ENCODE measurements around the gene PSME3IP1.

The PSME3IP1 gene

GRCh38 chr16:57209780-57210179 lies 23.9 kb upstream of the PSME3IP1 start:
- H3K27me3 ChIP-seq (ENCODE audit: insufficient read depth, poor library complexity, severe bottlenecking) = no peaks in the 10 kb centered on the region
- H3K27ac ChIP-seq (replicated peaks) = no peak overlapping the region
- H3K4me3 ChIP-seq (replicated peaks; ENCODE audit: insufficient read depth, low read length) = no peak overlapping the region
- DNase-seq (ENCODE audit: low read depth in 1 of 2, low spot score in 1 of 2) = no peak
- no peak for TF ChIP-seq GABPA (IDR thresholded peaks at IDR 0.05; ENCODE audit: low read depth)
- no peak for TF ChIP-seq POLR2AphosphoS5 (IDR thresholded peaks at IDR 0.05; ENCODE audit: low read depth)
- no peak for TF ChIP-seq REST (IDR thresholded peaks at IDR 0.05; ENCODE audit: insufficient replicate concordance, low read depth)
- no peak for TF ChIP-seq CTCF (IDR thresholded peaks at IDR 0.05; ENCODE audit: insufficient read depth, low read length)
- TF ChIP-seq SPI1 (IDR thresholded peaks at IDR 0.05; ENCODE audit: borderline replicate concordance, low read depth) = no peak

GRCh38 chr16:57208926-57209325 lies 23.1 kb upstream of the PSME3IP1 start:
- no peak for TF ChIP-seq POLR2AphosphoS5 (IDR thresholded peaks at IDR 0.05; ENCODE audit: low read depth)
- DNase-seq (ENCODE audit: low read depth in 1 of 2, low spot score in 1 of 2) = no peak
- no peak overlapping the region for H3K27ac ChIP-seq (replicated peaks)
- H3K27me3 ChIP-seq (ENCODE audit: insufficient read depth, poor library complexity, severe bottlenecking) = no peaks in the 10 kb centered on the region
- no peak overlapping the region for H3K4me3 ChIP-seq (replicated peaks; ENCODE audit: insufficient read depth, low read length)

- no peak overlapping the region for H3K4me3 ChIP-seq (replicated peaks; ENCODE audit: insufficient read depth, low read length)
- H3K27me3 ChIP-seq (ENCODE audit: insufficient read depth, poor library complexity, severe bottlenecking) = no peaks in the 10 kb centered on the region
- no peak for TF ChIP-seq SPI1 (IDR thresholded peaks at IDR 0.05; ENCODE audit: borderline replicate concordance, low read depth)
- no peak for TF ChIP-seq REST (IDR thresholded peaks at IDR 0.05; ENCODE audit: insufficient replicate concordance, low read depth)
- no peak for TF ChIP-seq POLR2AphosphoS5 (IDR thresholded peaks at IDR 0.05; ENCODE audit: low read depth)
- no peak for TF ChIP-seq GABPA (IDR thresholded peaks at IDR 0.05; ENCODE audit: low read depth)
- no peak for TF ChIP-seq CTCF (IDR thresholded peaks at IDR 0.05; ENCODE audit: insufficient read depth, low read length)
- no peak for DNase-seq (ENCODE audit: low read depth in 1 of 2, low spot score in 1 of 2)
- H3K27ac ChIP-seq (replicated peaks) = no peak overlapping the region
These were observed 18.8 kb upstream of the PSME3IP1 start for GRCh38 chr16:57204675-57205074.

GRCh38 chr16:57203451-57203850 lies 17.6 kb upstream of the PSME3IP1 start:
- H3K4me3 ChIP-seq (replicated peaks; ENCODE audit: insufficient read depth, low read length) = no peak overlapping the region
- no peak overlapping the region; the same call in 1 of the 2 replicates for H3K27ac ChIP-seq (replicated peaks)
- no peaks in the 10 kb centered on the region for H3K27me3 ChIP-seq (ENCODE audit: insufficient read depth, poor library complexity, severe bottlenecking)
- no peak for DNase-seq (ENCODE audit: low read depth in 1 of 2, low spot score in 1 of 2)
- TF ChIP-seq POLR2AphosphoS5 (IDR thresholded peaks at IDR 0.05; ENCODE audit: low read depth) (no peak), GABPA (IDR thresholded peaks at IDR 0.05; ENCODE audit: low read depth) (no peak), SPI1 (IDR thresholded peaks at IDR 0.05; ENCODE audit: borderline replicate concordance, low read depth) (no peak), REST (IDR thresholded peaks at IDR 0.05; ENCODE audit: insufficient replicate concordance, low read depth) (no peak), CTCF (IDR thresholded peaks at IDR 0.05; ENCODE audit: insufficient read depth, low read length) (no peak)
